Psoas muscle (tissue), 8 donors: ENCODE measurements around the gene PPP6R3. TPM values are rescaled to one million over a fixed set of nuclear protein-coding genes. Genes with fewer than 3 reads are reported as not detected.

Experiments
- ATAC-seq, 4 donors: fragments of 200-7000 bp; cut with Tn5 transposase; one replicate each; pipeline ENCODE4 v1.9.1; 2020; ENCODE audit warnings: moderate library complexity in 3 of 4, mild to moderate bottlenecking in 2 of 4
- DNase-seq, 2 donors: peaks; one replicate each; pipeline ENCODE4 v3.0.0-alpha.2; 2020
- H3K27ac ChIP-seq: fragments of 200-600 bp; one replicate; pipeline ENCODE4 v1.8.0; 2022
- H3K27me3 ChIP-seq, 3 donors: fragments of 200-600 bp in 1 of 3; one replicate each; pipeline versions ENCODE4 v1.6.1 to v1.8.0; 2013 to 2022; ENCODE audit warnings: low read length in 2 of 3, mild to moderate bottlenecking in 2 of 3, moderate library complexity in 1 of 3; ENCODE audit not compliant: insufficient read depth in 3 of 3
- H3K36me3 ChIP-seq, 2 donors: fragments of 200-600 bp in 1 of 2; one replicate each; pipeline versions ENCODE4 v1.6.1 to v1.8.0; 2013 to 2022; ENCODE audit warnings: low read depth in 1 of 2, mild to moderate bottlenecking in 1 of 2, moderate library complexity in 1 of 2; ENCODE audit not compliant: insufficient read depth in 1 of 2
- H3K4me1 ChIP-seq: fragments of 200-600 bp; one replicate; pipeline ENCODE4 v1.8.0; 2022
- H3K4me3 ChIP-seq: fragments of 200-600 bp; one replicate; pipeline ENCODE4 v1.8.0; 2022; ENCODE audit warnings: mild to moderate bottlenecking
- H3K9me3 ChIP-seq: fragments of 200-600 bp; one replicate; pipeline ENCODE4 v1.8.0; 2022
- WGBS, 3 donors: extraction: QIAGEN DNeasy Blood & Tissue Kit; methylation state at CpG; one replicate each; pipeline versions ENCODE4 v1.1.6 to v1.1.7; 2013; 5-methylcytosine and 5-hydroxymethylcytosine counted together
- intact Hi-C, 2 donors: fragments of 100-400 bp; cut with DNase I; formaldehyde crosslinking; loops; one replicate each; pipeline versions ENCODE4 v1.11.0 to v1.14.2; 2022
- polyA plus RNA-seq, 3 donors: library from polyadenylated mRNA; stranded (reverse); fragments of 200-250 nt; gene quantifications; one replicate each; pipeline ENCODE4 v1.2.3, GENCODE V29; 2013
- total RNA-seq, 4 donors: library from RNA; stranded (reverse); fragmentation: NEBNext Ultra II Directional in 2 of 4; extraction: Animal tissue kit (Norgen Biotek cat#: 25700) in 2 of 4; gene quantifications; one replicate each; pipeline versions ENCODE4 v1.2.1 to v1.2.4, GENCODE V29; 2021 to 2023
- TF ChIP-seq, protein P1 (sequence below): fragments of 200-600 bp; IDR thresholded peaks from one replicate; pipeline ENCODE4 v1.8.0; 2022; ENCODE audit warnings: antibody characterized with exemption
- donor health status: healthy with polysubstance abuse.
- donor health status: DM: no; HTN: no; CAD: no; lungs with moderate emphysema.
- donor health status: Bipolar disorder and iron deficiency.
- donor health status: healthy.
- donor health status: DM: yes; HTN: yes; CAD: no.
- donor health status: DM: no; HTN: no; CAD: no.
- donor health status: DM: no; HTN: no; CAD: no.
- donor health status: DM: yes; HTN: yes; CAD: no.

The PPP6R3 gene
- total and polyA plus RNA-seq, 7 donors = 19.7 to 102 (median 58.8) TPM

DNA sequence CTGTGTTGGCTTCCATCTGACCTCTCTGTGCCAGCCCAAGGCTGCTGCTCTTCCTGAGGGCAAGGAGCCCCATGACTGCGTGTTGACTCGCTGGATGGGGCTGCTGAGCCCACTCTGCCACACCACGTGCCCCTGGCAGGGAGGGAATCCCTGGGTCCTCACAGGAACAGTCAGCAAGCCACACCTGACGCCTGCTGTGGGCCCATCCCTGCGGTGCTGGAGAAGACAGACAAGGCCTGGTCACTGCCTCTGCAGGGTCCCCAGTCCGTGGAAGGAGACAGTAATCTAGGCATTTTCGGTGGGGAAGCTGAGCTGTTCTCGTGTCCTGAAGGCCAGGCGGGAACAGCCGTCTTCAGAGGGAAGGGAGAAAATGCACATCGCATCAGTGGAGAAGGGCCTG is 10.6 kb upstream of the PPP6R3 start:
- intact Hi-C loops = loop anchor here (5.0 kb wide), 2 partner anchors 68 to 193 kb away; no protein-coding TSS in a partner anchor
- no peaks in the 10 kb centered on the region for H3K4me1 ChIP-seq
- TF ChIP-seq, protein P1, sequence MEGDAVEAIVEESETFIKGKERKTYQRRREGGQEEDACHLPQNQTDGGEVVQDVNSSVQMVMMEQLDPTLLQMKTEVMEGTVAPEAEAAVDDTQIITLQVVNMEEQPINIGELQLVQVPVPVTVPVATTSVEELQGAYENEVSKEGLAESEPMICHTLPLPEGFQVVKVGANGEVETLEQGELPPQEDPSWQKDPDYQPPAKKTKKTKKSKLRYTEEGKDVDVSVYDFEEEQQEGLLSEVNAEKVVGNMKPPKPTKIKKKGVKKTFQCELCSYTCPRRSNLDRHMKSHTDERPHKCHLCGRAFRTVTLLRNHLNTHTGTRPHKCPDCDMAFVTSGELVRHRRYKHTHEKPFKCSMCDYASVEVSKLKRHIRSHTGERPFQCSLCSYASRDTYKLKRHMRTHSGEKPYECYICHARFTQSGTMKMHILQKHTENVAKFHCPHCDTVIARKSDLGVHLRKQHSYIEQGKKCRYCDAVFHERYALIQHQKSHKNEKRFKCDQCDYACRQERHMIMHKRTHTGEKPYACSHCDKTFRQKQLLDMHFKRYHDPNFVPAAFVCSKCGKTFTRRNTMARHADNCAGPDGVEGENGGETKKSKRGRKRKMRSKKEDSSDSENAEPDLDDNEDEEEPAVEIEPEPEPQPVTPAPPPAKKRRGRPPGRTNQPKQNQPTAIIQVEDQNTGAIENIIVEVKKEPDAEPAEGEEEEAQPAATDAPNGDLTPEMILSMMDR = no peak

DNA sequence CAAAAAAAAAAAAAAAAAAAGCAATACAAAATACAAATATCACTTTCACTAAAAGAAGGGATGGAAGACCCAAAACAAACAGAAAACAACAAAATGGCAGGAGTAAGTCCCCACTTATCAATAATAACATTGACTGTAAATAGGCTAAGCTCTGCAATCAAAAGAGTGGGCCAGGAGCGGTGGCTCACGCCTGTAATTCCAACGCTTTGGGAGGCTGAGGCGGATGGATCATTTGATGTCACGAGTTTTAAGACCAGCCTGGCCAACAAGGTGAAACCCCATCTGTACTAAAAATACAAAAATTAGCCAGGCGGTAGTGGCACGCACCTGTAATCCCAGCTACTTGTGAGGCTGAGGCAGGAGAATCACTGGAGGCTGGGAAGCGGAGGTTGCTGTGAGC is 9.8 kb upstream of the PPP6R3 start:
- H3K4me1 ChIP-seq = no peaks in the 10 kb centered on the region
- no peak for DNase-seq
- WGBS, 3 donors = 93 to 98% (median 95%) methylated on average over 8 of the region's 8 CpGs

More for the DNA sequence above, 10.6 kb upstream of the PPP6R3 start:
- H3K27ac ChIP-seq = no peak overlapping the region
- H3K9me3 ChIP-seq = no peaks in the 10 kb centered on the region
- H3K36me3 ChIP-seq = peaks cover 0 to 21% of the 10 kb centered on the region in 2 donors
- ATAC-seq (no peak), DNase-seq (no peak)
- H3K4me3 ChIP-seq = no peak overlapping the region
- 92 to 93% (median 92%) methylated on average over 11 of the region's 11 CpGs for WGBS, 3 donors
- no peaks in the 10 kb centered on the region for H3K27me3 ChIP-seq

DNA sequence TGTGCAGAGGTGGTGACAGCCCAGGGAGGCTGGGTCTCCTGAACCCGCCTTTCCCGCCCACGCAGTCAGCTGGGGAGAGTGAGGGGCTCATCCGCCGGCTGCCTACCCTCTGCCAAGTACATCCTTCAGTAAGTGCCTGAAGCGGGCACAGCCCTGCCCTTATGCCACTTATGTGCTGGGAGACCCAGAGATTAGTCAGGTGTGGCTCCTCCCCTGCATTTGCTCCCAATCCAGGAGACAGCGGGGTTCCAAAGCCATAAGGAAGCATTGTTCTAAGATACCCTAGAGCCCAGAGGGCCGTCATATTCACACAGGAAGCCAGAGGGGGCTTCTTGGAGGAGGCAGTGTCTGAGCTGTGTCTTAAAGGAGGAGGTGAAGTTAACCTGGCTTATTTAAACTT is 5.8 kb upstream of the PPP6R3 start:
- DNase-seq (no peak), ATAC-seq (no peak)
- Histone ChIP-seq H3K9me3 (no peaks in the 10 kb centered on the region), H3K36me3 (no peaks in the 10 kb centered on the region), H3K27me3 (no peaks in the 10 kb centered on the region), H3K4me1 (no peaks in the 10 kb centered on the region), H3K4me3 (no peak overlapping the region), H3K27ac (no peak overlapping the region)
- TF ChIP-seq, protein P1 = no peak
- WGBS, 3 donors = 58 to 76% (median 64%) methylated on average over 8 of the region's 8 CpGs
- intact Hi-C loops = no loop called here

More for the DNA sequence above, 9.8 kb upstream of the PPP6R3 start:
- Histone ChIP-seq H3K27me3 (no peaks in the 10 kb centered on the region), H3K9me3 (no peaks in the 10 kb centered on the region), H3K36me3 (peaks cover 0 to 21% of the 10 kb centered on the region in 2 donors), H3K4me3 (no peak overlapping the region), H3K27ac (no peak overlapping the region)
- intact Hi-C loops = no loop called here
- TF ChIP-seq, protein P1 = no peak
- no peak for ATAC-seq

DNA sequence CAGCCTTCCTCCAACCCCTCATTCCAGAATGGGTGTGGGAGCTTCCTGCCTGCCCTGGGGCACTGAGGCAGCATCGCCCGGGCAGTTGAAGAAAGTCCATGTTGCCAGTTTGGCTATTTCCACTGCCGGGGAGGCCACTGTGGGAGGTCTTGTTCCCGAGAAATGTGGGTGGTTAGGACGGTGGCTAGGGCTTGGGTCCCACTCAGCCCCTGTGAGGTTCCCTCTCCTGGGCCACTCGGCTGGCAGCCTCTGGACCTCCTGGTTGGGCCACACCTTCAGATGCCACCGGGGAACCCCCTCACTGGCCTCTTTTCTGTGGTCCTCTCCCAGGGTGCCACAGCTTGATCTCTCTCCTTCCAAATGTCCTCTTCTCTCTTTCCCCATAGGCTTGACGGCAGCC is 5.1 kb upstream of the PPP6R3 start:
- DNase-seq (no peak), ATAC-seq (no peak)
- 54 to 76% (median 59%) methylated on average over 8 of the region's 8 CpGs for WGBS, 3 donors
- Histone ChIP-seq H3K9me3 (no peaks in the 10 kb centered on the region), H3K36me3 (no peaks in the 10 kb centered on the region), H3K4me3 (no peak overlapping the region), H3K4me1 (no peaks in the 10 kb centered on the region), H3K27ac (no peak overlapping the region), H3K27me3 (no peaks in the 10 kb centered on the region)
- TF ChIP-seq, protein P1 = no peak
- intact Hi-C loops = no loop called here

DNA sequence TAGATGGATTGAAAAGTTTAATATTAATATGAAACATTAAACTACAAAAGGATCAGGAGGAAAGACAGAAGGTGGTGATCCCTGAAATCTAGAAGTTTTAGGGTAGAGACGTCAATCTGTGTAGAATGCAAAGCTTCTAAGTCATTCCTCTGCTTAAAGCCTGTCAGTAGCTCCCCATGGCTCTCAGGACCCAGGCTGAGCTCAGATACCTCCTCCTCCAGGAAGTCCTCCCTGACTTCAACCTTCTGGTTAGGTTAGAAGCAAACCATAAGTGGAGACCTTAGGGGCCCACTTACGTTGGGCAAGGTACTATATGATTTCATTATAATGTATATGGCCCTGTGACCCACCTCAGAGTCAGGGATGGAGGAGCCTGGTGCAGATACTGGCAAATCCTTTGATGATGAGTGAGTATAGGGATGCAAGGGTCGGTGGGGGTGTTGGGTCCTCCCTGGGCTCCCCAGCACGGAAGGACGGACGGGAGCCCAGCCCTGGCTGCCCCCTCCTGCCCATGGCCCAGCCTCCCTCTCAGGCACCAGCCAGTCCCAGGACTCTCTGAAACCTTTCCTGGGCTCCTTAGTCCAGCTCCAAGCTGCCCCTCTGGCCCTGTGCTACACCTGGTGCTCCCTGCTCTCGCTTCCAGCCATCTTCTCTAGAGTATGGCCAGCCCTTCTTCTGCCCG is 3.2 kb upstream of the PPP6R3 start:
- H3K27ac ChIP-seq = no peak overlapping the region
- H3K27me3 ChIP-seq = no peaks in the 10 kb centered on the region
- H3K9me3 ChIP-seq = no peaks in the 10 kb centered on the region
- 69 to 87% (median 80%) methylated on average over 7 to 8 of the region's 8 CpGs for WGBS, 3 donors
- TF ChIP-seq, protein P1 = no peak
- no peak for DNase-seq
- H3K4me1 ChIP-seq = peaks cover 4% of the 10 kb centered on the region
- no peaks in the 10 kb centered on the region for H3K36me3 ChIP-seq
- intact Hi-C loops = no loop called here
- no peak for ATAC-seq
- H3K4me3 ChIP-seq = no peak overlapping the region
